Suprapubic skin (tissue), 3 donors: ENCODE data around the gene C20orf141.
"Not testable (repeated sequence)": the region's sequence is repeated elsewhere in the genome, so short reads cannot be mapped to it uniquely, and the experiment has no call there.

Source experiments
- POLR2AphosphoS5 ChIP-seq, 3 donors: sonication (generic); formaldehyde crosslinking; IDR thresholded peaks; one replicate each; pipeline ENCODE4 v1.6.1; 2017; ENCODE audit warnings: antibody characterized with exemption in 3 of 3
- TF ChIP-seq, protein P1 (sequence below), 2 donors: fragments of 200-600 bp in 1 of 2; fragments of 450-650 bp in 1 of 2; sonication (generic) in 1 of 2; IDR thresholded peaks; one replicate each; pipeline ENCODE4 v1.5.1; 2016 to 2019; ENCODE audit warnings: antibody characterized with exemption in 2 of 2, mild to moderate bottlenecking in 1 of 2, moderate library complexity in 1 of 2

- TF ChIP-seq, protein P1, sequence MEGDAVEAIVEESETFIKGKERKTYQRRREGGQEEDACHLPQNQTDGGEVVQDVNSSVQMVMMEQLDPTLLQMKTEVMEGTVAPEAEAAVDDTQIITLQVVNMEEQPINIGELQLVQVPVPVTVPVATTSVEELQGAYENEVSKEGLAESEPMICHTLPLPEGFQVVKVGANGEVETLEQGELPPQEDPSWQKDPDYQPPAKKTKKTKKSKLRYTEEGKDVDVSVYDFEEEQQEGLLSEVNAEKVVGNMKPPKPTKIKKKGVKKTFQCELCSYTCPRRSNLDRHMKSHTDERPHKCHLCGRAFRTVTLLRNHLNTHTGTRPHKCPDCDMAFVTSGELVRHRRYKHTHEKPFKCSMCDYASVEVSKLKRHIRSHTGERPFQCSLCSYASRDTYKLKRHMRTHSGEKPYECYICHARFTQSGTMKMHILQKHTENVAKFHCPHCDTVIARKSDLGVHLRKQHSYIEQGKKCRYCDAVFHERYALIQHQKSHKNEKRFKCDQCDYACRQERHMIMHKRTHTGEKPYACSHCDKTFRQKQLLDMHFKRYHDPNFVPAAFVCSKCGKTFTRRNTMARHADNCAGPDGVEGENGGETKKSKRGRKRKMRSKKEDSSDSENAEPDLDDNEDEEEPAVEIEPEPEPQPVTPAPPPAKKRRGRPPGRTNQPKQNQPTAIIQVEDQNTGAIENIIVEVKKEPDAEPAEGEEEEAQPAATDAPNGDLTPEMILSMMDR (IDR thresholded peaks at IDR 0.05): not testable (repeated sequence)
- not testable (repeated sequence) for TF ChIP-seq POLR2AphosphoS5 (IDR thresholded peaks at IDR 0.05)
These were observed 44.7 kb upstream of the C20orf141 start for GRCh38 chr20:2770091-2770490.
